AG04450 (cell line): Measurements from ENCODE around the gene DGAT2L6. TPM values are rescaled to one million over a fixed set of nuclear protein-coding genes. Genes with fewer than 3 reads are reported as not detected.

Source experiments
- CTCF ChIA-PET: fragments of 300-600, 350-600 bp; formaldehyde crosslinking; extraction: SDS; loops from one replicate; lab custom pipeline; 2022; ENCODE audit warnings: antibody characterized with exemption, inconsistent platforms; lab: Charles Lee
- POLR2A ChIA-PET: fragments of 350-600 bp; formaldehyde crosslinking; extraction: SDS; loops from one replicate; lab custom pipeline; 2021; ENCODE audit warnings: antibody characterized with exemption, inconsistent platforms; lab: Yijun Ruan, JAX
- DNase-seq: peaks from one replicate; pipeline ENCODE4 v3.0.0-alpha.2; 2011; ENCODE audit warnings: low read depth, low spot score
- H3K27ac ChIP-seq: one replicate; pipeline ENCODE4 v1.5.1; 2012; ENCODE audit warnings: low read depth, low read length, control low read depth
- H3K27me3 ChIP-seq: one replicate; pipeline ENCODE4 v1.6.0; 2012; ENCODE audit warnings: low read length; ENCODE audit not compliant: control insufficient read depth, insufficient read depth
- H3K4me3 ChIP-seq: 2 replicates; pipeline ENCODE4 v1.5.1; 2011; ENCODE audit warnings: mild to moderate bottlenecking, low read depth, low read length, control low read depth
- H3K9me3 ChIP-seq: 2 replicates; pipeline ENCODE4 v1.5.1; 2012; ENCODE audit warnings: low read length; ENCODE audit not compliant: control insufficient read depth, insufficient read depth
- polyA plus RNA-seq: library from polyadenylated mRNA; depleted of rRNA; stranded (reverse); fragments of >200 nt; gene quantifications from 2 replicates; pipeline ENCODE4 v1.2.3, GENCODE V29; 2011
- TF ChIP-seq, protein P1 (sequence below): IDR thresholded peaks from 2 replicates; pipeline ENCODE4 v1.5.1; 2011; ENCODE audit warnings: low read depth, low read length, control low read depth, inconsistent platforms

Gene DGAT2L6
- polyA plus RNA-seq, 1 experiment, result not detected

- POLR2A ChIA-PET, result interaction anchor here (0.5 to 0.6 kb wide), 2 partner anchors 39 to 1009 kb away, joined by 3 to 19 read pairs; partner anchors contain the start of gene IGBP1
- no peak overlapping the region for H3K27ac ChIP-seq
- no peak for DNase-seq
Observed at GRCh38 chrX:70172221-70172620, 5.1 kb upstream of the DGAT2L6 start.

GRCh38 chrX:70172964-70173363, 4.3 kb upstream of the DGAT2L6 start:
- no peaks in the 10 kb centered on the region for H3K27me3 ChIP-seq
- CTCF ChIA-PET, result interaction anchor here (1.9 kb wide), 1 partner anchor 40 kb away, joined by 9 read pairs; the partner anchor contains the start of gene IGBP1
- no peaks in the 10 kb centered on the region; the same call in 1 of the 2 replicates for H3K9me3 ChIP-seq
- no peak overlapping the region for H3K27ac ChIP-seq
- POLR2A ChIA-PET, result no interaction called here
- no peak overlapping the region for H3K4me3 ChIP-seq
- TF ChIP-seq, protein P1, sequence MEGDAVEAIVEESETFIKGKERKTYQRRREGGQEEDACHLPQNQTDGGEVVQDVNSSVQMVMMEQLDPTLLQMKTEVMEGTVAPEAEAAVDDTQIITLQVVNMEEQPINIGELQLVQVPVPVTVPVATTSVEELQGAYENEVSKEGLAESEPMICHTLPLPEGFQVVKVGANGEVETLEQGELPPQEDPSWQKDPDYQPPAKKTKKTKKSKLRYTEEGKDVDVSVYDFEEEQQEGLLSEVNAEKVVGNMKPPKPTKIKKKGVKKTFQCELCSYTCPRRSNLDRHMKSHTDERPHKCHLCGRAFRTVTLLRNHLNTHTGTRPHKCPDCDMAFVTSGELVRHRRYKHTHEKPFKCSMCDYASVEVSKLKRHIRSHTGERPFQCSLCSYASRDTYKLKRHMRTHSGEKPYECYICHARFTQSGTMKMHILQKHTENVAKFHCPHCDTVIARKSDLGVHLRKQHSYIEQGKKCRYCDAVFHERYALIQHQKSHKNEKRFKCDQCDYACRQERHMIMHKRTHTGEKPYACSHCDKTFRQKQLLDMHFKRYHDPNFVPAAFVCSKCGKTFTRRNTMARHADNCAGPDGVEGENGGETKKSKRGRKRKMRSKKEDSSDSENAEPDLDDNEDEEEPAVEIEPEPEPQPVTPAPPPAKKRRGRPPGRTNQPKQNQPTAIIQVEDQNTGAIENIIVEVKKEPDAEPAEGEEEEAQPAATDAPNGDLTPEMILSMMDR, result no peak
- DNase-seq, result no peak

More at GRCh38 chrX:70172221-70172620, 5.1 kb upstream of the DGAT2L6 start:
- Histone ChIP-seq H3K9me3 (no peaks in the 10 kb centered on the region; the same call in 1 of the 2 replicates), H3K27me3 (no peaks in the 10 kb centered on the region), H3K4me3 (no peak overlapping the region)
- CTCF ChIA-PET, result no interaction called here
- TF ChIP-seq, protein P1, result no peak

DNA sequence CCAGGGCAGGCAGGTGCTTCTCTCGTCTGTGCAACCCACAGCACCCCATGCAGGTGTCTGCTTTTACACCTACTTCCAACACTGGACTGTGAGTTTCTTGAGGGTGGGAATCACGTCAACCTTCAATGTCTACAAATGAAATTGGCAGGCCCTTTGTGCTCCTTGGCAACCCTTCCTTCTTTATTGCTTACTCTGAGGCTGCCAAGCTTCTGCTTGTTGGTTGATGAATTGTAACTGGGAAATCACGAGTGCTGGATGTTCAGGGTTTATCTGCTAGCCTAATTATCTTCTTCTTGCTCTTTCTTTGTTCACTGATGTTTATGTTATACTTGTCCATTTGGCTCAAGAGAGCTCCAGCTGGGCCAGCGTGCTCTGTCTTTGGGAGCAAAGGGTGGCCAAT, 2.5 kb upstream of the DGAT2L6 start:
- no peak for DNase-seq
- H3K27me3 ChIP-seq, result no peaks in the 10 kb centered on the region
- ChIA-PET POLR2A (interaction anchor here (0.6 to 0.7 kb wide), 2 partner anchors 11 to 35 kb away, joined by 3 to 4 read pairs; no protein-coding TSS in a partner anchor), CTCF (interaction anchor here (0.6 to 1.9 kb wide), 2 partner anchors 42 to 258 kb away, joined by 3 to 9 read pairs; partner anchors contain the start of gene IGBP1)
- no peaks in the 10 kb centered on the region; the same call in 1 of the 2 replicates for H3K9me3 ChIP-seq
- TF ChIP-seq, protein P1, result no peak
- H3K27ac ChIP-seq, result peak overlapping the region; percentile 98
- 0 out of 2 replicates have a peak overlapping the region, but pooled peaks have one; percentile 2 for H3K4me3 ChIP-seq

GRCh38 chrX:70175338-70175737, 1.9 kb upstream of the DGAT2L6 start:
- Histone ChIP-seq H3K27me3 (no peaks in the 10 kb centered on the region), H3K4me3 (no peak overlapping the region), H3K9me3 (no peaks in the 10 kb centered on the region; the same call in 1 of the 2 replicates), H3K27ac (peak overlapping the region; percentile 98)
- POLR2A ChIA-PET, result no interaction called here
- DNase-seq, result no peak
- TF ChIP-seq, protein P1, result no peak
- CTCF ChIA-PET, result no interaction called here

DNA sequence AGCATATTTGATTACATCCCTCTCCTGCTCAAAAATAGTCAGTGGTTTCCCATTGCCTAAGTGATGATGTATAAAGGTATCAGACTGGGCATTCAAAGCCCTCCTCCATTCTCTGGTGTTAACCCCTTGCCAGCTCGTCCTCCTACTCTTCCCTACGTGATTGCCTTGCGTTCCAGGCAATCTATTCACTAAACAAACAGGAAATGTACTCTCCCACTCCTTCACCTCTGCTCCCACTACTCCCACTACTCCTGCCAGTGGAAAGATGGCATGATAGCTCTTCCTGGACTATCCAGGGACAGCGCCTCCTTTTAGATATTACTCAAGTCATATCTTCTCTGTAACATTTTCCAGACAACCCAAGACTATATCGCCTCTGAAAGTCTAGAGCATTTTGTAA, 5.8 kb downstream of the DGAT2L6 start:
- CTCF ChIA-PET, result no interaction called here
- H3K27me3 ChIP-seq, result no peaks in the 10 kb centered on the region
- H3K27ac ChIP-seq, result no peak overlapping the region
- no peak overlapping the region for H3K4me3 ChIP-seq
- POLR2A ChIA-PET, result no interaction called here
- TF ChIP-seq, protein P1, result no peak
- DNase-seq, result no peak
- H3K9me3 ChIP-seq, result no peaks in the 10 kb centered on the region
